ENCODE results near the gene NT5DC4. TPM values are rescaled to one million over a fixed set of nuclear protein-coding genes. Genes with fewer than 3 reads are reported as not detected.
A peak's percentile ranks its signal among the peaks of the same experiment; 100 is the strongest.

Gene NT5DC4
- polyA plus RNA-seq, 1 donor: 2.6 TPM

GRCh38 chr2:112723547-112723940 lies 2.7 kb downstream of the NT5DC4 start:
- H3K4me1 ChIP-seq (ENCODE audit: control insufficient read depth, insufficient read depth, low read length): peaks cover 22% of the 10 kb centered on the region
- no peaks in the 10 kb centered on the region for H3K9me3 ChIP-seq (ENCODE audit: control insufficient read depth, low read depth, low read length)
- no peak overlapping the region for H3K27ac ChIP-seq (ENCODE audit: low read length)
- no CpG with 5 or more reads among the region's 6 CpGs for WGBS (ENCODE audit: insufficient coverage, low lambda C conversion rate)
- H3K36me3 ChIP-seq (ENCODE audit: control insufficient read depth, insufficient read depth, low read length): no peaks in the 10 kb centered on the region
- DNase-seq: no peak
- H3K4me3 ChIP-seq (ENCODE audit: low read length): no peak overlapping the region
- no peaks in the 10 kb centered on the region for H3K27me3 ChIP-seq (ENCODE audit: control insufficient read depth, insufficient read depth, low read length)

GRCh38 chr2:112723995-112724394 lies 3.2 kb downstream of the NT5DC4 start:
- no CpG with 5 or more reads among the region's 8 CpGs for WGBS (ENCODE audit: insufficient coverage, low lambda C conversion rate)
- no peak overlapping the region for H3K4me3 ChIP-seq (ENCODE audit: low read length)
- H3K27ac ChIP-seq (ENCODE audit: low read length): no peak overlapping the region
- no peaks in the 10 kb centered on the region for H3K27me3 ChIP-seq (ENCODE audit: control insufficient read depth, insufficient read depth, low read length)
- peaks cover 22% of the 10 kb centered on the region for H3K4me1 ChIP-seq (ENCODE audit: control insufficient read depth, insufficient read depth, low read length)
- H3K9me3 ChIP-seq (ENCODE audit: control insufficient read depth, low read depth, low read length): no peaks in the 10 kb centered on the region
- no peaks in the 10 kb centered on the region for H3K36me3 ChIP-seq (ENCODE audit: control insufficient read depth, insufficient read depth, low read length)
- DNase-seq: no peak

DNA sequence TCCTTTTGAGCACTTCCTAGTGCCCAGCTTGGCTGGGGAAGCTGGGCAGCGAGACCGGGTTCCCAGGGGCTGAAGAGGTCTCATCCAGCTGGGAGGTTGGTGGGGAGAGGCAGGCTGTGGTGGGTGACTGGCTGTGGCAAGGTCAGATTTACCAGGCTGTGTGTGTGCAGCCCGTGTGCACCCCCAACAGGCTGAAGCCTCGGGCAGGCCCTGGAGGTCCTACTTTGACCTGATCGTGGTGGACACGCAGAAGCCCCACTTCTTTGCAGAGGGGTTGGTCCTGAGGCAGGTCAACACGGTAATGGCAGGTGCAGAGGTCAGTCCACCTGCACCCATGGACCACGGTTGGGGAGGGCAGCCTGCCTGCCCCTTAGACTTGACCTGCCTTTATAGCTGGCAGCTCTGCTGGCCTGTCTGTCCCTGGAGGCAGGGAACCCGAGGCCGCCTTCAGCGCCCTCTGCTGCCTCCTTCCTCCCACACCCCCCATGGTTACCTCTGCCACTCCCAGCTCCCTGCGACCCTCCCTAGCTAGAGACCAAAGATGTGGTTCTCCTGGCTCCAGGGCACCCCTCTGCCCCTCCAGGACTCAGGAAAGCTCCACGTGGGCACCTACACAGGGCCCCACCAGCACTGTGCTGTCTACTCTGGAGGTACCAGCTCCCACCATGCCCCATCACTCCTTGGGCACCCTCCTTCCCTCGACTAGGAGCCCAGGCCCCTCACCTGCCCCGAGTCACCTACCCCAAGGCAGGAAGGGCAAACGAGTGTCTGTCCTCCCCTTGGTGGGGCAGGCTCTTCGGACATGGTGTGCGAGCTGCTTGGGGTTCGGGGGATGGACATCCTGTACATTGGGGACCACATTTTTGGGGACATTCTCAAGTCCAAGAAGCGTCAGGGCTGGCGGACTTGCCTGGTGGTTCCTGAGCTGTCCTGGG lies 4.0 kb downstream of the NT5DC4 start:
- no peak overlapping the region for H3K4me3 ChIP-seq (ENCODE audit: low read length)
- H3K9me3 ChIP-seq (ENCODE audit: control insufficient read depth, low read depth, low read length): no peaks in the 10 kb centered on the region
- no peaks in the 10 kb centered on the region for H3K27me3 ChIP-seq (ENCODE audit: control insufficient read depth, insufficient read depth, low read length)
- WGBS (ENCODE audit: insufficient coverage, low lambda C conversion rate): no CpG with 5 or more reads among the region's 21 CpGs
- H3K27ac ChIP-seq (ENCODE audit: low read length): peak overlapping the region; percentile 92
- no peak for DNase-seq
- no peaks in the 10 kb centered on the region for H3K36me3 ChIP-seq (ENCODE audit: control insufficient read depth, insufficient read depth, low read length)
- peaks cover 22% of the 10 kb centered on the region for H3K4me1 ChIP-seq (ENCODE audit: control insufficient read depth, insufficient read depth, low read length)

- Histone ChIP-seq H3K27me3 (ENCODE audit: control insufficient read depth, insufficient read depth, low read length) (no peaks in the 10 kb centered on the region), H3K4me3 (ENCODE audit: low read length) (no peak overlapping the region), H3K4me1 (ENCODE audit: control insufficient read depth, insufficient read depth, low read length) (peaks cover 22% of the 10 kb centered on the region), H3K36me3 (ENCODE audit: control insufficient read depth, insufficient read depth, low read length) (no peaks in the 10 kb centered on the region), H3K9me3 (ENCODE audit: control insufficient read depth, low read depth, low read length) (no peaks in the 10 kb centered on the region), H3K27ac (ENCODE audit: low read length) (peak overlapping the region; percentile 92)
- WGBS (ENCODE audit: insufficient coverage, low lambda C conversion rate): no CpG with 5 or more reads among the region's 15 CpGs
- peak; percentile 96 to 97 for DNase-seq
These were observed 5.0 kb downstream of the NT5DC4 start for GRCh38 chr2:112725545-112726457.

- no CpG with 5 or more reads among the region's 19 CpGs for WGBS (ENCODE audit: insufficient coverage, low lambda C conversion rate)
- H3K36me3 ChIP-seq (ENCODE audit: control insufficient read depth, insufficient read depth, low read length): no peaks in the 10 kb centered on the region
- H3K4me1 ChIP-seq (ENCODE audit: control insufficient read depth, insufficient read depth, low read length): peaks cover 22% of the 10 kb centered on the region
- no peak overlapping the region for H3K4me3 ChIP-seq (ENCODE audit: low read length)
- DNase-seq: peak; percentile 94 to 95
- no peaks in the 10 kb centered on the region for H3K9me3 ChIP-seq (ENCODE audit: control insufficient read depth, low read depth, low read length)
- peak overlapping the region; percentile 92 for H3K27ac ChIP-seq (ENCODE audit: low read length)
- H3K27me3 ChIP-seq (ENCODE audit: control insufficient read depth, insufficient read depth, low read length): no peaks in the 10 kb centered on the region
These were observed 5.8 kb downstream of the NT5DC4 start for GRCh38 chr2:112726487-112727190.

DNA sequence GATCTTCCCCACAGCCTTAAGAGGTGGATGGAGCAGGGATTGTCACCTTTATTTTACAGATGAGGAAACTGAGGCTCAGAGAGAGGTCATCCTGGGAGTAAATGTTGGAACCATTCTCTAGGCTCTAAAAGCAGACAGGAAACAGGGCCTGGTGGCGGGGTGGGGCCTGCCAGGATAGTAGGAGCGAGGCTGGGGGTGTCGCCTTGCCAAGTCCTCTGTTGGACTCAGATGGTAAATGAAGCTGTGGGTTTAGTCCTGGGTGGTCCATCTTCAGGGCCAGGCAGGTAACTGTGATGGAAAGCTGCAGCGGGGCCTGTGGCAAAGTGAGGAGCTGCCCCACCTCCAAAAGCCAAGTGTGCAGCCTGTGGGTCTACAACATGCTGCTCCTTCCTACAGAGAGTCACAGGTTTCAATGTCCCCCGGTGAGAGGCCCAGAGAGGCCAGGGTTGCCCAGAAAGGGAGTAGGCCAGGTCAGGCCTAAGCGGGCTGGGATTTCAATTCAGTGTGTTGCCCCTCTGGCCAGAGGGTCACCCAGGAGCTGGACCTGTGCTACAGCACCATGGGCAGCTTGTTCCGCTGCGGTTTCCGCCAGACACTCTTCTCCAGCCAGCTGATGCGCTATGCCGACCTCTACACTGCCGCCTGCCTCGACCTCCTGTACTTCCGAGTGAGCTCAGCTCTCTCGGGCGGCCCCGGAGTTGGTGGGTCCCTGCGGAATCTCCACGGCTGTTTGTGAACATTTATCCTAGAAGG lies 6.6 kb downstream of the NT5DC4 start:
- WGBS (ENCODE audit: insufficient coverage, low lambda C conversion rate): no CpG with 5 or more reads among the region's 19 CpGs
- Histone ChIP-seq H3K4me3 (ENCODE audit: low read length) (no peak overlapping the region), H3K36me3 (ENCODE audit: control insufficient read depth, insufficient read depth, low read length) (no peaks in the 10 kb centered on the region), H3K27me3 (ENCODE audit: control insufficient read depth, insufficient read depth, low read length) (no peaks in the 10 kb centered on the region), H3K4me1 (ENCODE audit: control insufficient read depth, insufficient read depth, low read length) (peaks cover 22% of the 10 kb centered on the region), H3K9me3 (ENCODE audit: control insufficient read depth, low read depth, low read length) (no peaks in the 10 kb centered on the region), H3K27ac (ENCODE audit: low read length) (no peak overlapping the region)
- no peak for DNase-seq

- Histone ChIP-seq H3K4me3 (ENCODE audit: low read length) (no peak overlapping the region), H3K27ac (ENCODE audit: low read length) (no peak overlapping the region), H3K9me3 (ENCODE audit: control insufficient read depth, low read depth, low read length) (no peaks in the 10 kb centered on the region), H3K4me1 (ENCODE audit: control insufficient read depth, insufficient read depth, low read length) (peaks cover 25% of the 10 kb centered on the region), H3K27me3 (ENCODE audit: control insufficient read depth, insufficient read depth, low read length) (no peaks in the 10 kb centered on the region), H3K36me3 (ENCODE audit: control insufficient read depth, insufficient read depth, low read length) (no peaks in the 10 kb centered on the region)
- WGBS (ENCODE audit: insufficient coverage, low lambda C conversion rate): 100% methylated on average over 1 of the region's 4 CpGs
- DNase-seq: no peak
These were observed 7.2 kb downstream of the NT5DC4 start for GRCh38 chr2:112728029-112728362.

GRCh38 chr2:112728378-112729175 lies 7.8 kb downstream of the NT5DC4 start:
- Histone ChIP-seq H3K27me3 (ENCODE audit: control insufficient read depth, insufficient read depth, low read length) (no peaks in the 10 kb centered on the region), H3K4me3 (ENCODE audit: low read length) (no peak overlapping the region), H3K9me3 (ENCODE audit: control insufficient read depth, low read depth, low read length) (no peaks in the 10 kb centered on the region), H3K27ac (ENCODE audit: low read length) (no peak overlapping the region), H3K36me3 (ENCODE audit: control insufficient read depth, insufficient read depth, low read length) (no peaks in the 10 kb centered on the region), H3K4me1 (ENCODE audit: control insufficient read depth, insufficient read depth, low read length) (peaks cover 28% of the 10 kb centered on the region)
- WGBS (ENCODE audit: insufficient coverage, low lambda C conversion rate): no CpG with 5 or more reads among the region's 11 CpGs
- DNase-seq: no peak

GRCh38 chr2:112730216-112730615 lies 9.4 kb downstream of the NT5DC4 start:
- peaks cover 27% of the 10 kb centered on the region for H3K4me1 ChIP-seq (ENCODE audit: control insufficient read depth, insufficient read depth, low read length)
- no CpG with 5 or more reads among the region's 8 CpGs for WGBS (ENCODE audit: insufficient coverage, low lambda C conversion rate)
- H3K36me3 ChIP-seq (ENCODE audit: control insufficient read depth, insufficient read depth, low read length): no peaks in the 10 kb centered on the region
- H3K27me3 ChIP-seq (ENCODE audit: control insufficient read depth, insufficient read depth, low read length): no peaks in the 10 kb centered on the region
- DNase-seq: no peak
- H3K27ac ChIP-seq (ENCODE audit: low read length): no peak overlapping the region
- H3K4me3 ChIP-seq (ENCODE audit: low read length): no peak overlapping the region
- H3K9me3 ChIP-seq (ENCODE audit: control insufficient read depth, low read depth, low read length): no peaks in the 10 kb centered on the region
